GM19455 (cell line): ENCODE data around the gene EPHB2.

Experiments used
- ATAC-seq: cut with Tn5 transposase; IDR thresholded peaks from one replicate; pipeline ENCODE4 v1.9.1; 2021; ENCODE audit not compliant: unreplicated experiment

EPHB2 gene

DNA sequence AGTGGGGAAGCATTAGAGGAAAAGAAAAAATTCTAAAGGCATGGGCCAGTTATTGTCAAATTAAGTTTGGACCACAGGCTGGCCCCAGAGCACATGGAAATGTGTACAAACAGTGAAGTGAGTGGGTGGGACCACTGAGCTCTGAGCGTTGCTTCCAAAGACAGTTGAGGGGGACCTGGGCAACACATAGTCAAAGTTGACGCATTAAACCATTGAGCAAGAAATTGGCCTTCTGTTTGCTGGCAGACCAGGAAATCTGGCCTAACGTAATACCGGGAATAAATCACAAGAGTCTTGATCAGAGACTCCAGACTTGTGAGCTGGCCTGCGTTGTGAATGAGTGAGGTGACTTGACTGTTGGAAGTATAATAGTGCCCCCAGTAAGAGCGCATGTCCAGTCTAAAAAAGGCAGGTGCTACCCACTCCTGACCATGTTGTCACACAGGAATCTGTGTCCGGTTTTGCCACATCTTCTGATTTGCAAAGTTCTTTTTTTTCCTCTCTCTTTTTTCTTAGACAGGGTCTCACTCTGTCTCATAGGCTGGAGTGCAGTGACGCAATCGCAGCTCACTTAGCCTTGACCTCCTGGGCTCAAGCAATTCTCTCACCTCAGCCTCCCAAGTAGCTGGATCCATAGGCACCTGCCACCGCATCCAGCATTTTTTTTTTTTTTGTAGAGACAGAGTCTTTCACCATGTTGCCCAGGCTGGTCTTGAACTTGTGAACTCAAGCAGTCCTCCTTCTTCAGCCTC is 10.7 kb downstream of the EPHB2 start:
- no peak for ATAC-seq

DNA sequence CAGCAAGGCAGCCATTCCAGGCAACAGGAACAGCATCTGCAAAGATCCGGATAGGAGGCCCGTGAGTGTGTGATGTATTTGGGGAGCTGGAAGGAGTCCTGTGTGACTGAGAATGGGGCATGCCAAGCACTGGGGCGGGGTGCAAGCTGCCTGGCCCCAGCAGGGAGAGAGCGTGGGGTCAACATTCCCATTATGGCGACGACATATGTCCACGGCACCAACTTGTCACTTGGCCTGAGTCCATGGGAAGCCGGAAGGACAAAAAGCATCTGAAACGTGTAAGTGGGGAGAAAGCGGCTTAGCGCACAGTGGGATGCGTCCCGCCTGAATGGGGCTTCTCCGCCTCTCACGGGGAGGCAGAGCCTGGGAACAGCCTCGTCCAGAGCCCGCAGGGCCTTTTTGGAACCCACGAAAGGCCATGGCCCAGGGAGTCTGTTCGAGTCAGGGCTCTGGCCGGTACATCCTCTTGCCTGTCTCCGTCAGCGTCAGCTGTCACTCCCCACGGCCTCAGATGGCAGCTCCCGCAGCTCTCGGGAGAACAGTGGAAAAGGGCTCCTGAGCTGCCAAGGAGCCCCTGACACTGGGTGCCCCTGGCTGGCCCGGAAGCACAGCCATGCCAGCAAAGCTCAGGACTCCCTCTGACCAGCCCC is 12.4 kb downstream of the EPHB2 start:
- ATAC-seq, result no peak

DNA sequence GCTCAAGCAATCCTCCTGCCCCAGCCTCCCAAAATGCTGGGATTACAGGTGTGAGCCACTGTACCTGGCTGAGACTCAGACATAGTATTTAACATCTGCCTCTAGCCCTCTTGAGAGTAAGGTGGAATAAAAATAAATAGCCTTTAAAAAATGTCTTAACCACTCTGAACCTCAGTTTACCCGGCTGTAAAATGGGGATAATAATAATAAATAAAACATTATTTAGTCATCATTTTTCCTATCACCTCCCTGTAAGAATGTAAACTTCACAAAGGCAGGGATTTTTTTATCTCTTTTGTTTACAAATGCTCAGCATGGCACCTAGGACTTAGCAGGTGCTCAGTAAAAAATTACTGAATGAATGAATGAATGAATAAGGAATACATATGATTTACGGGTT is 17.2 kb downstream of the EPHB2 start:
- no peak for ATAC-seq

DNA sequence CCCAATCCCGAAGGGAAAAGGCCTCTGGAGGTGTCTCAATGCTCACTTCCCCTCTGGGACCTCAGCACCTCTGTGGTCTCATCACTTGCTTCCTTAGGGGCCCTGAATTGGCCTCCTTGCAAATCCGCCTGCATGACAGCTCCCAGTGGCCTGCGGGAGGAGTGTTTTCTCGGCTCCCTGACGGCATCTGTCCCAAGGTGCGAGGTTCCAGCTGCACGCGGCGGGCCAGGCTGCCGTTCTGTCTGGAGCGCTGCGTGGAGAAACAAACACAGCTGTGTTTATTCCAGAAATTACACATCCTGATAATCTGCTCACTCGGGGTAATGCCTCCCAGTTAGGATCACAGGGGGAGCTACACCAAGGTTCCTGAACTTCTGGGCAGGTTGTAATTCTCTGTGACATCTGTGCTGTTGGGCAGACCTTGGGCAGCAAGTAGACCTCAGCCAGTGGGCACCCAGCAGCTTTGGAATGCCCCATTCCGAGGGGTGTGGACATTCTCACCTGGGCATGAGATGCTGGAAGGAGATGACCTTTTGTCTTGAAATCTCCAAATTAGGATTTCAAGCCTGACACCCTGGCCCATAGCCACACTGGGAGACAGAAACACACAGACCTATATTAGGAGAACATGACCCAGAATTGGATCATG is 18.2 kb downstream of the EPHB2 start:
- no peak for ATAC-seq

DNA sequence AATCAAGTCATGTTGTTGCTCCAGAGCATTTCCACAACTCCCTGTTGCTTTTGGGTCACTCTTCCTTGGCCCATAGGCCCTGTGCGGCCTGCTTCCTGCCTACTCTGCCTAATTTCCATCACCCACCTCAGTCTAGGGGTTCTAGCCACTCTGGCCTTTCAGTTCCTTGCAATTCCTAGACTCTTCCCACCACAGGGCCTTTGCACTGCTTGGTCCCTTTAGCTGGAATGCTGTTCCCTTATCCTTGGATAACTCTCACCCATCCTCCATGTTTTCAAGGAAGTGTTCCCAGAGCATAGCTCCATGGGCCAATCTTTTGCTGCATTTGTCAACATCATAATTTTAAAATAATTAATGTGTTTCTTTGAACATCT is 18.7 kb downstream of the EPHB2 start:
- ATAC-seq, result no peak

DNA sequence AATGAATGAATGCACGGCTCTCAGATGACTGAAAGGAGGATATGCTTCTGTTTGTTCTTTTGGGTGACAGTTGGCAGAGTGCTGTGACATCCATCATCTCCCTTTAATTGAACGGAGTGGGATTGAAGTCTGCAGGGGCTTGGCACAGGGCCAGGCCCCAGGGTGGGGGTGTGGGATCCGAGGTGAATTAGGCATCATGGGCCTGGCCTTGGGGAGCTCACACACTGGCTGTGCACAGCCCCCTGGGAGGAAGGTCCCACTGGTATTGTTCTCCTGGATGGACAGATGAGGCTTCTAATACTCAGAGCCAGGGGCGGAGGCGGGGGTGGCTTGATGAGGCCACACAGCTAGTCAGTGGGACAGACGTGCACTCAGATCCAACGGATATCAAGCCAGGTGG is 19.3 kb downstream of the EPHB2 start:
- ATAC-seq, result no peak

DNA sequence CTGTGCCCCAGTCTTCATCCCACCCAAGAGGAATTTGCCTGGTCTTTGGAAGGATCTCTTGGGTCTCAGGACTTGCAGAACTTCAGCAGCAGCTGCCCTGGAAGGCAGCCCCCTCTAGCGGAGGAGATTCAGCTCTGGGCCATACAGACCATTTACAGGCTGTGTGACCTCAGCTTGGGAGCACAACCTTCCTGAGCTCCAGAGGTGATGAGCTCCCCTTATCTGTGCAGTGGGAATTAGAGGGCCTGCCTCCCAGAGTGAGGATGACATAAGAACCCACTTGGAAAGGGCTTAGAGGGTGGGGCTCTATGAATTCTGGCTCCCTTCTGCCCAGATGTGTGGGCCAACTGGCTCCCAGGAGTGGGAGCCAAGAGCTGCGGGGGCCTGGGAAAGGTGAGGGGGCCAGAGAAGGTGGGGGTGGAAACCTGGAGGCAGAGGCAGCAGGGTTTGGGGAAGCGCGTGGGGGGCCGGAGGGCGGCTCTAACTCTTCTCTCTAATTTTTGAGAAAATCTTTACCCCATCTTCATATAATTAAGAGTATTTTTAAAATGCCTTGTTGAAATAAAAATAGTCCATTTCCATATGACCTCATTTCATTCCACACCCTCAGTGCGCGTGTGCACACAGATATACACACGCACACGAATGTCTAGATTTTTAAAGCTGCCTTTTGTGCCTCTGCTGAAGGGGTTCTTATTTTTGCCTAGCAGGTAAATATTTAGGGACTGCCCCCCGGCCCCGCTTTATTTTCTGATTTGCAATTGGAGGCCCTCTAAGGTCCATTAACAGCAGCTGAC is 21.5 kb downstream of the EPHB2 start:
- no peak for ATAC-seq

DNA sequence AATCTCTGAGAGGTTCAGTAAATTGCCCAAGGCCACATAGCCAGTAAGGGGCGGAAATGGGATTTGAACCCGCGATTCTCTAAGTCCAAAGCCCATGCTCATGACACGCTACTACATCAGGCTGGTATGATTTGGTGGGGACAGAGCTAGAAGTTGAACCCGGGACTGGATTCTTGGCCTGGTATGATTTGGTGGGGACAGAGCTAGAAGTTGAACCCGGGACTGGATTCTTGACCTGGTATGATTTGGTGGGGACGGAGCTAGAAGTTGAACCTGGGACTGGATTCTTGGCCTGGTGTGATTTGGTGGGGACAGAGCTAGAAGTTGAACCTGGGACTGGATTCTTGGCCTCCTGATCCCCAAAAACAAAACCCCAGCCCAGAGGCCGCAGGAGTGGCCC is 23.0 kb downstream of the EPHB2 start:
- no peak for ATAC-seq

DNA sequence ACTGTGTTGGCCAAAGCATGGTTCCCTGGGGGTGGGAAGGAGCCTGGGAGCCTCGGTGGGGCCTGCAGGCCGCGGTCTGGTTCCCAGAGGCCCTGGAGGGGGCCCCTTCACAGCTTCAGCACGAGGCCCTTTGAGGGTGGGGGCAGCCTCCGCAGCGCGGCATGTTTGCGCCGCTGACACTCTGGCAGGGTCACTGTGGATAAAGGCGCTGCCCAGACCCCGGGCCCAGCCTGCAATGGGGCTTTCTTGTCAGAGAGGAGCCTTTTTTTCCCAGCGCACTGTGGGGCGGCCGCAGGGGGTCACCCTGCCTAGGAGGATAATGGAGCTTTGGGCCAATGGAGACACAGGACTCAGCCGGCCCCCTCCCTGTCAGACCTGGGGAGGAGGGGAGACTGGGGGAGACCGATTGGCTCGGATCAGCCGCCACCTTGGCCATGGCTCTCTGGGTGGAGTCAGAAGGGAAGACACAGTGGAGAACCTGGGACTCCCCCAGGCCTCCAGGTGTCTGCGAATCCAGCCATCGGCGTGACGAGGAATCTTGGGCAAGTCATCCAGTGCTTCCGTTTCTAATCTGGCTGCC is 26.0 kb downstream of the EPHB2 start:
- ATAC-seq, result no peak

DNA sequence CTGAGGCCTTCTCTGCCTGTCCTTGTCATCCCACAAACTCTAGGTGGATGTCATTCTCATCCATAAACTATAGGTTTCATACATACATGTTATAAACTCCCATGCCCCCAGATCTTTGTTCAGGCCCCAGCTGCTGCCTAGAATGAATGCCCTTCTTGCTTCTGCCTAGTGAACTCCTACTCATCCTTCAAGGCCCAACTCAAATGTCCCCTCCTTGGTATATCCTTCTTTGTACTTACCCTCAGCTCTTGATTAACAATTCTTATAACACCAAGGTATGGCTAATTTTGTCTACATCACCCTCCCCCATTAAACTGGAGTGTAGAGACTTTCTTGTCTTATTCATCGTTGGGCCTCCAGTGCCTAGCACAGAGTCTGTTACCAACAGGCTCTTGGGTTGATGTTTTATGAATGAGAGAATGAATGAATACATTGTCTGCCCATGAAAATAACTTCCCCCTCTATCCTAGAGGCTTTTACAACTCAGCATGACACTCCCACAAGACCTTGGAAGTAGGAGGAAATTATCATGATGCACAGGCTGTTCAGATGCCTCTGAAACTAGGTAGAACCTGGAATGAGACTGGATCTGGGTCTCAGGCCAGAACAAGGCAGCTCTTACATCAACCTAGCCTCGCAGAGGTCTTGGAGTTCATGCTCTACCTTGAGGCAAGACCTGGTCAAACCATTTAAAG is 26.9 kb downstream of the EPHB2 start:
- no peak for ATAC-seq

DNA sequence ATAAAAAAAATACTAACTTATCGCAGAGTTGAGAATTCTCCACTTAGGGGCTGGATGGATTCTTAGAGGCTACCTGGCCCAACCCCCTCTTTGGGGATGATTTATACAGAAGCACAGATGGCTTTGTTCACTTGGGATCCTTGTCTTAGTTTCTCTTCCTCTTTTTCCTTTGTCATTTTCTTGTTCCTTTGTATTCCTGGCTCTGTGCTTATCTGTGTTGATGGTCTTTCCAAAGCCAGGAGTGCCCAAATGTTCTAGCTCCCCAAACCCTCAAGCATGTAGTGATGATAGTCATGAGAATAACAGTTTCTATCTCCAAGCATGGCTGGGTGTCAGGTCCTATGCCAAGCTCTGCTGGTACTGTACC is 27.4 kb downstream of the EPHB2 start:
- ATAC-seq, result no peak

DNA sequence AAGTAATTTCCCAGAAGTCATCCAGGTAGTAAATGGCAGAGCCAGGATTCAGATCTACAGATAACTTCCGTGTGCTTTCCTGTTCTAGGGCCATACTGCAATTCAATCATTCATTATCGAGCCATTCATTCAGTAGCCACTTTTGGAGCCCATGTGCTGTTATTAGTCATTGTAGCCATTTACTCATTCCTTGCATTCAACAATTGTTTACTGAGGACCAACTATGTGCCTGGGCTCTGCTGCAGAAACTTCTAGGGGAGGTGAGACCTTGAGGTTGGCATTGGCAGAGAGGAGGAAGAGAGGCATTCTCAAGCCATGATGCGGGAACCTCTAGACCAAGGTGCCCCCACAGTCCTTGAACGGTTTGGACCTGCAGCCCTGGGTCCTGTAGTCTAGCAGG is 27.9 kb downstream of the EPHB2 start:
- no peak for ATAC-seq

DNA sequence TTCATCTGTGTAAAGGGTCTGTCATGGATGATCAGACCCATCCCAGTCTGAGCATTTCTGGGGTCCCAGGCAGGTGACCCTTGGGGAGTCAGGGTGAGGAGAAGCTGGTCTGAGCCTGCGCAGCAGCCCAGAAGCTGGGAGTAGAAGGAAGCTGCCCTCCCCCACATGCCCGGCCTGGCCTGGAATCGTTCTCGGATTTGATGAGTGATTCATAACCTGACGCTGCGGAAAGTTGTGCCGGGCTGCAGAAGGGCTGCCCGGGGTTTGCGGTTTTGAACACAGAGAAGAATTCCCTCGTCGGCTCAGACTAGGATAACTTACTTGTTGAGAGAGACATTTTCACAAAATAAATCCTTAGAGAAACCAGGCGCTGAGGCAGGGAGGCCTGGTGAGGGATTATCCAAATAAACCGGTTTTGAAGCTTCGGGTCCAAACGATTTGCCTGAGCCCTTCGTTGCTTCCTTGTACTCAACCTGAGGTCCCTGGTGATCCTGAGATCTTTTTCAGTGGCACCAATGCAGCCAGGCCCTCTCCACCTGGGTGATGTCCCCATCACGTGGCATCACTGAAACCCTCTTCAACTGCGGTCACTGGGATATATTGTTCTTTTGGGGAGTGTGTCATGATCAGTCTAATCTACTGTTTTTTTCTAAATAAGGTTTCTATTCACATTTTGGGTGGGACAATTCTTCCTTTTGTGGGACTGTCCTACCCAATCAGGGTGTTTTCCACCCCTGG is 29.2 kb downstream of the EPHB2 start:
- no peak for ATAC-seq

DNA sequence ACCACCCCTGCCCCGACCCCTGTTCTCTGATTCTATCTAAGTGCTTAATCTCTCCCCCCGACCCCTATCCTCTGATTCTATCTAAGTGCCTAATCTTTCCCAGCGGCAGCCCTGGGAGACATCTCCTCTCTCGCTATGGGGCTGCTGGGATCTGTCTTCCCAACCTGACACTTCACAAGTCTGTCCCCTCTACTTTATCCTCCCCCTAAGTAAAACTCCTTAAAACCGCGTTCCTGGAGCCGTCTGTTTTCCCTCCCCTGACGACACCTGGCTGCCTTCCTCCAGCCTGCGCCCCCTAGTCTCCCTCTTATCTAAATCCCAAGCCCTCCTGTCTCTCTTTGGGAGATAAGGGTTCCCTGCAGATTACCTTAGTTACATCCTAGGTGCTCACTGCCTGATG is 30.5 kb downstream of the EPHB2 start:
- no peak for ATAC-seq

DNA sequence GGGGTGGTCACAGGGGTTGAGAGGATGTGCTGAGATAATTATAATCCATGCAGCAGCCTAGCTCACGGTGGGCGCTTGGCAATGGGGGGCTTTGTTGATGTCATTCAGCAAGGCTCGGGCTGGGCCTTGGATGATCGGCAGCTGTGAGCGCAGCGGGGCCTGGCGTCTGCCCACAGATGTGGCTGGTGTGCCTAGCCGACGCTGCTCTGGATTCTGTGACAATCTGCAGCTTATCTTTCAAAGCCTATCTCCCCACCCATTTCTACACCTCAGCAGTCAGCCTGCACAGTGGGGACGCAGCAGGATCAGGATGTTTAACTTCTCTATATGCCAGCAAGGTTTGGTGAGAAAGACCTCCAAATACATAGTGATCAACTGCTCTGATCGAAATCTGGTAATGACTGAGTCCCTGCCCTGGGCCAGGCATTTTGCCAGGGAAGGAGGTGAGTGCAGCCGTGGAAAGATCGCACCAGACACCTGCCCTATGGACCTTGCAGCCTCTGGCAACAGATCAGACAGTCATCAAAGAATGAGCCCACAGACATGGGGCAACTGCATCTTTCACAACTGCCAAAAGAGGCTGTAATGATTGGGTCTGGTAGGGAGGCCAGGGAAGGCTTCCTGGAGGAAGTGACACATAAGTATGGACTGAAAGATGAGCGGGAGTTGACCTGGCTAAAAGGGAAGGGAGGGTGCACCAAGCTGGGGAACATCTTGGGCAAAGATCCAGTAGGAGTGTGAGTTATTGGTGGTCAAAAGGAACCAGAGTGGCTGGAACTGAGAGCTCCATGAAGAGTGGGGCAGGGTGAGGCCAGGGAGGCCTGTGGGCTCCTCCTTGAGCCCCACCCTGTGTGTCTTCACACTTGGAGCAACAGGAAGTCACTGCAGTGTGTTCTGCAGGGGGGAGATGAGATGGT is 35.3 kb downstream of the EPHB2 start:
- ATAC-seq, result no peak

DNA sequence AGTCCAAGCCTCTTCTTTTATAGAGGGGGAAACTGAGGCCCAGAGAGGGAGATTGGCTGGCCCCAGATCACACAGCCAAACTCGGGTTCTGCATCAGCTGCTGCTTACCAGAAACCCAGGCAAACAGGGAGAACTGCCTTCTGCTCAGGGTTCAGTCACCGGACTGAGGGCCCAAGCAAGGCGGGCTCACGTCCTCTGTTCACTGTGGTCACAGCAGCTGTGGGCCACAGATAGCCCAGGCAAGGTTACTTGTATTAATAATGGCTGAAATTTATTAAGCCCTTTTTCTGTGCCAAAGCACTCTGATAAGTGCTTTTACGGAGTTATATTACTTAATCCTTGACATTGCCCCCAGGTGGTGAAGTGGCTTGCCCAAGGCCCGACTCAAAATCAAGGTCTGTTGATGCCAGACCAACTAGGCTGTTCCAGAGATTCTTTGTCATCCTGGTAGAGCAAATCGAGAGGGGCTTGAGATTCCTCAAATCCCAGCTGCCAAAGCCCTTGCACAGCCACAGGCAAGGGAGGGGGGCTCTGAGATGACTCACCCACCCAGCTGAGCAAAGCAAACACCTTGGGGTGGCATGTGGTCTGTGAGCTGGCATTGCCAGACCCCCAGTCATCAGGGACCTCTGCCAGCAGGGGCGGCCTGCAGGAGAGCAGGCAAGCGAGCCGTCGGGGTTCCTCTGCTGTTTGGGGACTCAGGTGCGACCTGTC is 36.5 kb downstream of the EPHB2 start:
- ATAC-seq, result no peak

DNA sequence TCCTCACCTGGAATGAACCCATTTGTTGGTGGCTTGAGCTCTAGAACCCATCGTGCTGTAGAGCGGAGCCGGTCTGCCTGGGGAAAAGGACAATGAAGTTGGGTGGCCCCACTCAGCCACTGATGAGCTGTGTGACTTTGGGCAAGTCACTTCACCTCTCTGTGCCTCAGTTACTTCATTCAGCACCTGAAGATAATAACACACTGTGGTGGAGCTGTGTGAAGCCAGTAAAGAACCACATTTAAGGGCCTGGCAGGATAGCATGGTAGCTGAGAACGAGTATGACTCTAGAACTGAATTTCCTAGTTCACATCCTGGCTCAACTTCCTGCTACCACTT is 37.1 kb downstream of the EPHB2 start:
- no peak for ATAC-seq

DNA sequence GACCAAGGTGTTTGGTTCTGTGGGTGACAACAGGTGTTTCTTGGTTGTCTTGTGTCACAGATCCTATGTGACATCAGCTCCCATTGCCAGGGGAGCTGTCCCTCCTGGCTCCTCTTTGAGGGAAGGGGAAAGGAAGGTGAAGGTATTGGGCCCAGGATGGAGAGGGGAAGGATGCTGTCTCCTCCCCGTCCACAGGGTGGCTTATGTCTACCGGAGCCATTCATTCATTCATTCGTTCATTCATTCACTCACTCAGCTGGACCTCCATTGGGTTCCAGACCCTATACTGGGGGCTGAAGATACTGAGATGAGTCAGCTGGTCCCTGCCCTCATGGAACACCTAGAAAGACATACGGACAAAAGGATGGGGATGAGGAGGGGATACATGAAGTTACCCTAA is 38.9 kb downstream of the EPHB2 start:
- ATAC-seq, result no peak
